Cardiac muscle cell (in vitro differentiated cells and primary cell): ENCODE data around the gene CEP164. TPM values are rescaled to one million over a fixed set of nuclear protein-coding genes. Genes with fewer than 3 reads are reported as not detected.

ENCODE experiments used
- DNase-seq, 2 donors: peaks; one replicate each; pipeline versions ENCODE4 v3.0.0 to v3.0.0-alpha.2; 2010 to 2017; ENCODE audit warnings: low read depth in 1 of 2, low spot score in 1 of 2
- H3K27ac ChIP-seq: fragments of 200-600 bp; sonication (generic); 2 replicates; pipeline ENCODE4 v1.5.1; 2016
- H3K27me3 ChIP-seq: fragments of 200-600 bp; sonication (generic); 2 replicates; pipeline ENCODE4 v1.6.0; 2016; ENCODE audit warnings: control low read depth
- H3K36me3 ChIP-seq: fragments of 200-600 bp; sonication (generic); 2 replicates; pipeline ENCODE4 v1.5.1; 2016; ENCODE audit warnings: control low read depth
- H3K4me1 ChIP-seq: fragments of 200-600 bp; sonication (generic); 2 replicates; pipeline ENCODE4 v1.8.1; 2017; ENCODE audit warnings: low read depth, mild to moderate bottlenecking, mixed run types
- H3K4me3 ChIP-seq: fragments of 200-600 bp; sonication (generic); 2 replicates; pipeline ENCODE4 v1.5.1; 2016; ENCODE audit warnings: mild to moderate bottlenecking
- H3K9me3 ChIP-seq: fragments of 200-600 bp; sonication (generic); 2 replicates; pipeline ENCODE4 v1.5.1; 2017; ENCODE audit warnings: low read depth, mild to moderate bottlenecking, control low read depth
- CTCF ChIP-seq: IDR thresholded peaks from 2 replicates; pipeline ENCODE4 v1.5.1; 2012; ENCODE audit warnings: low read depth, mild to moderate bottlenecking, low read length
- polyA plus RNA-seq: library from polyadenylated mRNA; unstranded; fragments of >200 nt; fragmentation: Nextera tagmentation; extraction: Ambion mirVana; gene quantifications from 2 replicates; pipeline ENCODE4 v1.2.1, GENCODE V29; 2016
- total RNA-seq: library from RNA; depleted of rRNA; stranded (reverse); fragments of >200 nt; gene quantifications from 2 replicates; pipeline ENCODE4 v1.2.3, GENCODE V29; 2016

Gene CEP164
- total and polyA plus RNA-seq, 2 experiments from 2014 or later = 22.6 to 31.8 TPM

- no peaks in the 10 kb centered on the region for H3K27me3 ChIP-seq
- H3K36me3 ChIP-seq = no peaks in the 10 kb centered on the region
- H3K27ac ChIP-seq = no peak overlapping the region
- no peak overlapping the region for H3K4me3 ChIP-seq
- peaks cover 39% of the 10 kb centered on the region for H3K4me1 ChIP-seq
- DNase-seq = peak; percentile 24 to 36
- no peaks in the 10 kb centered on the region for H3K9me3 ChIP-seq
- TF ChIP-seq CTCF = no peak
Observed at GRCh38 chr11:117303646-117304315, 23.9 kb upstream of the CEP164 start.

- H3K9me3 ChIP-seq = no peaks in the 10 kb centered on the region
- H3K4me1 ChIP-seq = peaks cover 27% of the 10 kb centered on the region
- no peak for TF ChIP-seq CTCF
Observed at GRCh38 chr11:117305145-117305544, 22.5 kb upstream of the CEP164 start.

GRCh38 chr11:117309310-117309709 lies 18.3 kb upstream of the CEP164 start:
- Histone ChIP-seq H3K4me3 (no peak overlapping the region), H3K36me3 (no peaks in the 10 kb centered on the region), H3K27ac (no peak overlapping the region), H3K27me3 (no peaks in the 10 kb centered on the region), H3K4me1 (peaks cover 8% of the 10 kb centered on the region), H3K9me3 (no peaks in the 10 kb centered on the region)
- no peak for TF ChIP-seq CTCF
- DNase-seq = no peak

More at GRCh38 chr11:117305145-117305544, 22.5 kb upstream of the CEP164 start:
- no peaks in the 10 kb centered on the region for H3K36me3 ChIP-seq
- no peak overlapping the region for H3K4me3 ChIP-seq
- H3K27ac ChIP-seq = no peak overlapping the region
- no peak for DNase-seq
- no peaks in the 10 kb centered on the region for H3K27me3 ChIP-seq

GRCh38 chr11:117313091-117313490 lies 14.6 kb upstream of the CEP164 start:
- Histone ChIP-seq H3K27ac (no peak overlapping the region), H3K4me1 (peaks cover 9% of the 10 kb centered on the region), H3K36me3 (no peaks in the 10 kb centered on the region), H3K27me3 (no peaks in the 10 kb centered on the region), H3K4me3 (no peak overlapping the region), H3K9me3 (no peaks in the 10 kb centered on the region)
- DNase-seq = no peak
- TF ChIP-seq CTCF = no peak

GRCh38 chr11:117313828-117314768 lies 13.6 kb upstream of the CEP164 start:
- H3K4me1 ChIP-seq = peaks cover 9% of the 10 kb centered on the region
- no peaks in the 10 kb centered on the region for H3K36me3 ChIP-seq
- no peak overlapping the region for H3K27ac ChIP-seq
- H3K27me3 ChIP-seq = no peaks in the 10 kb centered on the region
- H3K9me3 ChIP-seq = no peaks in the 10 kb centered on the region
- DNase-seq = no peak
- TF ChIP-seq CTCF = no peak
- peak overlapping the region; percentile 98 for H3K4me3 ChIP-seq
